BJ (cell line): ENCODE results near the gene PARD3. TPM values are rescaled to one million over a fixed set of nuclear protein-coding genes. Genes with fewer than 3 reads are reported as not detected.

ENCODE experiments used
- CTCF ChIA-PET: fragments of 350-600 bp; formaldehyde crosslinking; extraction: SDS; loops from one replicate; lab custom pipeline; 2021; ENCODE audit warnings: antibody characterized with exemption, inconsistent platforms; lab: Yijun Ruan, JAX
- POLR2A ChIA-PET: fragments of 300-600 bp; sonication (Branson Sonifier 250); formaldehyde crosslinking; extraction: SDS; loops from one replicate; lab custom pipeline; 2021; ENCODE audit warnings: antibody characterized with exemption; lab: Charles Lee
- DNase-seq: peaks from one replicate; pipeline ENCODE4 v3.0.0-alpha.2; 2011; ENCODE audit warnings: low read depth
- H3K27me3 ChIP-seq: 2 replicates; pipeline ENCODE4 v1.6.0; 2011; ENCODE audit warnings: low read length; ENCODE audit not compliant: control insufficient read depth, insufficient read depth
- H3K36me3 ChIP-seq: 2 replicates; pipeline ENCODE4 v1.5.1; 2011; ENCODE audit warnings: low read length; ENCODE audit not compliant: control insufficient read depth, insufficient read depth
- H3K4me3 ChIP-seq: 2 replicates; pipeline ENCODE4 v1.5.1; 2011; ENCODE audit warnings: low read depth, mild to moderate bottlenecking, control low read depth, low read length
- CTCF ChIP-seq: IDR thresholded peaks from 2 replicates; pipeline ENCODE4 v1.5.1; 2011; ENCODE audit warnings: low read depth, mild to moderate bottlenecking, control low read depth, inconsistent platforms, low read length, moderate library complexity; ENCODE audit not compliant: insufficient read depth
- polyA plus RNA-seq: library from polyadenylated mRNA; depleted of rRNA; stranded (reverse); fragments of >200 nt; gene quantifications from 2 replicates; pipeline ENCODE4 v1.2.3, GENCODE V29; 2011

The PARD3 gene
- polyA plus RNA-seq, 1 experiment, result 17.7 TPM

- ChIA-PET POLR2A (no interaction called here), CTCF (interaction anchor here (0.6 kb wide), 1 partner anchor 52 kb away, joined by 3 read pairs; no protein-coding TSS in a partner anchor)
- no peaks in the 10 kb centered on the region for H3K27me3 ChIP-seq
- H3K4me3 ChIP-seq, result no peak overlapping the region
- no peak for DNase-seq
- no peaks in the 10 kb centered on the region for H3K36me3 ChIP-seq
- TF ChIP-seq CTCF, result no peak
Measured at GRCh38 chr10:34727595-34728033, 87.5 kb downstream of the PARD3 start.

DNA sequence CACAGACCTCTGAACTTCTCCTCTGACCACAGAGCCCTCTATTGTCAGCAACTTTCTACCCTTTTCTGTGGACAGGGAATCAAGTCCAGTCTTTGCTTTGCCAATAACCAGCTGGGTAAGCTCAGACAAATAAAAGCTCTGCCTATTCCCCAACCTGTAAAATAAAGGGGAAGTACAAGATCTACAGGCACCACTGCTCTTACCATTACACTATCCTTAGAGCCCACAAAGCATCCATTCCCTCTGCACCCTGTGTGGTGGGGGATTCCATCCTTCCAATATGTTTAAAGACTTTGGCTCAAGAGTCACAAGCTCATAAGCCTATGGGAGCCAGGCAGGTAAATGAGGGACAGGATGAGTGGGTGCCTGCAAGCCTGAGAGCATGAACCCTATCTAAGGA lies 88.2 kb downstream of the PARD3 start:
- Histone ChIP-seq H3K27me3 (no peaks in the 10 kb centered on the region), H3K4me3 (no peak overlapping the region), H3K36me3 (no peaks in the 10 kb centered on the region)
- ChIA-PET POLR2A (no interaction called here), CTCF (interaction anchor here (1.2 to 1.4 kb wide), 2 partner anchors 21 to 233 kb away, joined by 3 to 4 read pairs; no protein-coding TSS in a partner anchor)
- no peak for DNase-seq
- TF ChIP-seq CTCF, result no peak

DNA sequence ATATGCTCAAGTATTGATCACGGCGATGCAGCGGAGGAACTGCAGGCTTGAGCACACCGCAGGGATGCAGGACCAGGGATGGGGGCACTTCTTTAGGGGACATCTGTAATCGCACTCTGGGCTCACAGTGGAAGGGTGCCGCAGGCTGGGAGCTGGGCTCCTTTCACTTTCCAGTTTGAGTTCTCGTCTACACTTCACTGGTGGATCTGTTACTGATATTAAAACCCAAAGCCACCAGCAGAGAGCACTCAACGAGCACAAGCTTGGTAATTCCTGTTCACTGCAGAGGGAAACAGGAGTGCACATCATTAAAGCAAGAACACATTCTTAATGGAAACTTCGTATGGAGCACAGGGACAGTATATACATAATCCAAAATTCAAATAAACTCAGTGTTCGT lies 91.3 kb downstream of the PARD3 start:
- DNase-seq, result no peak
- ChIA-PET POLR2A (no interaction called here), CTCF (interaction anchor here (0.7 to 3.5 kb wide), 29 partner anchors 9 to 496 kb away, joined by 3 to 18 read pairs (median 4); no protein-coding TSS in a partner anchor)
- no peak overlapping the region for H3K4me3 ChIP-seq
- peak; percentile 62 for TF ChIP-seq CTCF
- H3K36me3 ChIP-seq, result no peaks in the 10 kb centered on the region
- H3K27me3 ChIP-seq, result no peaks in the 10 kb centered on the region

- Histone ChIP-seq H3K27me3 (no peaks in the 10 kb centered on the region), H3K36me3 (no peaks in the 10 kb centered on the region), H3K4me3 (no peak overlapping the region)
- ChIA-PET CTCF (interaction anchor here (0.8 to 2.5 kb wide), 7 partner anchors 10 to 291 kb away, joined by 3 to 18 read pairs (median 3); no protein-coding TSS in a partner anchor), POLR2A (no interaction called here)
- DNase-seq, result no peak
- TF ChIP-seq CTCF, result no peak
Measured at GRCh38 chr10:34722404-34722803, 92.7 kb downstream of the PARD3 start.

- POLR2A ChIA-PET, result interaction anchor here (0.5 kb wide), 1 partner anchor 58 kb away, joined by 4 read pairs; no protein-coding TSS in a partner anchor
- H3K27me3 ChIP-seq, result no peaks in the 10 kb centered on the region
- TF ChIP-seq CTCF, result no peak
- no peak overlapping the region for H3K4me3 ChIP-seq
- CTCF ChIA-PET, result interaction anchor here (0.9 to 1.6 kb wide), 3 partner anchors 11 to 264 kb away, joined by 3 to 8 read pairs (median 4); no protein-coding TSS in a partner anchor
- no peak for DNase-seq
- no peaks in the 10 kb centered on the region for H3K36me3 ChIP-seq
Measured at GRCh38 chr10:34721208-34721840, 93.8 kb downstream of the PARD3 start.
